ENCODE data around the gene VKORC1L1. TPM values are rescaled to one million over a fixed set of nuclear protein-coding genes. Genes with fewer than 3 reads are reported as not detected.

Gene VKORC1L1
- total RNA-seq, 1 experiment from 2014 or later: 29.4 TPM

GRCh38 chr7:65924193-65924592 lies 51.3 kb downstream of the VKORC1L1 start:
- no peak overlapping the region for H4K8ac ChIP-seq (replicated peaks; ENCODE audit: insufficient read length, low read depth, low read length)
- no peaks in the 10 kb centered on the region for H3K79me1 ChIP-seq (ENCODE audit: insufficient read depth, low read depth, low read length, poor library complexity, severe bottlenecking)
- no peak for TF ChIP-seq CTCF (conservative IDR thresholded peaks at IDR 0.05)
- H4K20me1 ChIP-seq (ENCODE audit: control insufficient read depth, insufficient read depth, insufficient read length): no peaks in the 10 kb centered on the region
- H2BK15ac ChIP-seq (ENCODE audit: low read depth, low read length): no peak overlapping the region
- no peak overlapping the region for H3T11ph ChIP-seq (ENCODE audit: low read length)
- H4K91ac ChIP-seq (ENCODE audit: insufficient read length, low read depth, low read length): no peak overlapping the region
- H3K9ac ChIP-seq (ENCODE audit: extremely low read depth, insufficient read length, low read length): no peak overlapping the region
- H3K4me1 Mint-ChIP-seq: peaks cover 0 to 5% of the 10 kb centered on the region in 2 experiments; a peak in 1 of 4 replicates
- H3K9me3 Mint-ChIP-seq: no peaks in the 10 kb centered on the region
- no peak overlapping the region for H3K18ac ChIP-seq (ENCODE audit: insufficient read length, low read depth, low read length)
- H2BK12ac ChIP-seq (ENCODE audit: insufficient read length, low read depth, low read length): no peak overlapping the region
- H3K36me3 Mint-ChIP-seq (ENCODE audit: insufficient read depth in 1 of 3, low read depth in 3 of 3): no peaks in the 10 kb centered on the region; a peak in 1 of 7 replicates
- no peak for DNase-seq
- H3K4me2 ChIP-seq (ENCODE audit: insufficient read depth, insufficient read length, low read length): no peak overlapping the region
- H3K4ac ChIP-seq (ENCODE audit: low read depth, low read length): no peak overlapping the region
- 0 out of 2 replicates have a peak, but pooled peaks cover 1% of the 10 kb centered on the region for H3K79me2 ChIP-seq (ENCODE audit: insufficient read depth, low read length)
- H2AFZ ChIP-seq (ENCODE audit: low read length): no peak overlapping the region
- no CpG with 5 or more reads among the region's 4 CpGs for WGBS (ENCODE audit: extremely low coverage, insufficient read length, low lambda C conversion rate)
- no peaks in the 10 kb centered on the region for H3K27me3 ChIP-seq (ENCODE audit: insufficient read depth, low read length)
- H2AK5ac ChIP-seq (ENCODE audit: insufficient read length, low read length): no peak overlapping the region
- H3K27me3 Mint-ChIP-seq (ENCODE audit: low read depth): no peaks in the 10 kb centered on the region
- H3K23ac ChIP-seq (ENCODE audit: insufficient read length, low read depth, low read length): no peak overlapping the region
- H4K5ac ChIP-seq (ENCODE audit: insufficient read length, low read depth, low read length): no peak overlapping the region
- H2BK120ac ChIP-seq (ENCODE audit: low read depth, low read length, poor library complexity, severe bottlenecking): no peak overlapping the region
- H2BK5ac ChIP-seq (ENCODE audit: insufficient read length, low read length): no peak overlapping the region
- H3K23me2 ChIP-seq (ENCODE audit: insufficient read length, low read depth, low read length, poor library complexity, severe bottlenecking): no peaks in the 10 kb centered on the region
- H3K27ac ChIP-seq (ENCODE audit: insufficient read length, low read depth, low read length): no peak overlapping the region
- no peak overlapping the region for H3K56ac ChIP-seq (ENCODE audit: insufficient read length, low read depth, low read length)
- H3K14ac ChIP-seq (ENCODE audit: insufficient read depth, low read length): no peak overlapping the region
- H3K27ac Mint-ChIP-seq: no peak overlapping the region
- H3K4me3 Mint-ChIP-seq: no peak overlapping the region
- no peaks in the 10 kb centered on the region; the same call in 1 of the 2 replicates for H3K4me1 ChIP-seq (ENCODE audit: insufficient read depth, low read length)
- no peak overlapping the region for H2BK20ac ChIP-seq (ENCODE audit: low read depth, low read length, poor library complexity, severe bottlenecking)
- no peaks in the 10 kb centered on the region for H3K9me3 ChIP-seq (ENCODE audit: control insufficient read depth, low read depth, low read length)

Measured in H9 (cell line).